GM19397 (cell line): ENCODE results near the gene C2CD3.

Experiments
- ATAC-seq: cut with Tn5 transposase; IDR thresholded peaks from one replicate; pipeline ENCODE4 v1.9.1; 2021; ENCODE audit warnings: mild to moderate bottlenecking, moderate library complexity; ENCODE audit not compliant: unreplicated experiment

Gene C2CD3, protein sequence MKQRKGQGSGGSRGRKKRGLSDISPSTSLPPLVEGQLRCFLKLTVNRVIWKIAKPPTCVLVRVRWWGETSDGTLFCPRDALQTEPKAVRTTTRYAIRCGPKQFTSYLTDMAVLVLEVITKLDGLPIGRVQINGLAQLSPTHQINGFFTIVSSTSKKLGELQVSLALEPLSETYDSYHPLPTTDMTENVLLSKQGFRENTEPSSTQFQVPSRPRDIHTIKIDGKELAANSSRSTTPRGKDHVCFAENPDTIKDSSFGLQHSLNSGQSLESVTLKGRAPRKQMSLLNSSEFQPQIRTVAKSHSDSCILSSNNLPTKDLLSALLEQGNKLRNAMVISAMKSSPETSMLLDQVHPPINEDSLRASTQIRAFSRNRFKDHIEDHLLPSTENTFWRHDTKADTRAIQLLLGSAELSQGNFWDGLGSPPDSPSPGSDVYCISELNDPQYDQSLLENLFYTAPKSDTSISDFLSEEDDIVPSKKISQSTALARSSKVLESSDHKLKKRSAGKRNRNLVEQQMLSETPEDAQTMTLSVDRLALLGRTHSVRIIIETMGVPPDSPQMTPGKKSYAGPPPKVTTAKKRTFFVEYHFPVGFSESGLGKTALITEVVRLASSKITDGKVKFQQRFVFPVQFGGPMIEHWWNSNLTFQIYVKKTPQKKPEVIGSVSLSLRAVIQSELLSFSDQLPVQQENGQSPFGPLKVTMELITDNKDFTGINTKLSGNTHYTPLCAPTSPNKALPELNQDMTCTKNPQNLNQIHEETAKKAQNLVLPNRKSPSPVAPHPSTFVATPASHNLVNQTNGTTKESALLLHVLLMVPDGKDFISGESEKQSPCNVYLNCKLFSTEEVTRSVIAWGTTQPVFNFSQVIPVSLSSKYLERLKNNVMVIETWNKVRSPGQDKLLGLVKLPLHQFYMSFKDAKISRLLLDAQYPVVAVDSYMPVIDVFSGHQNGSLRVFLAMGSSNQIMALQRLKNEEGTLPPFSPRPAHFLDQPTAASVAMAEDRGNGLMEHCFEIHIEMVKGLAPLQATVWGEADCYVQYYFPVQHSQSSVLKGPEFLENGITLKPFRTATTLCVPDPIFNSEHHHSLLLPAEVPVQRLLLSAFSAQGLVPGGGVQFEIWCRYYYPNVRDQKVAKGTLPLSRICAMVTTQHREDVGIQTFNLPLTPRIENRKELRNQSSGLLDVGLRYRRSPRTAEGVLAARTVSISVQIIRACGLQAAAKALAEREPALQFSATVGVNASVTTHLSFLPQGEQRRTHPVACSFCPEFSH (N-terminal part only)

DNA sequence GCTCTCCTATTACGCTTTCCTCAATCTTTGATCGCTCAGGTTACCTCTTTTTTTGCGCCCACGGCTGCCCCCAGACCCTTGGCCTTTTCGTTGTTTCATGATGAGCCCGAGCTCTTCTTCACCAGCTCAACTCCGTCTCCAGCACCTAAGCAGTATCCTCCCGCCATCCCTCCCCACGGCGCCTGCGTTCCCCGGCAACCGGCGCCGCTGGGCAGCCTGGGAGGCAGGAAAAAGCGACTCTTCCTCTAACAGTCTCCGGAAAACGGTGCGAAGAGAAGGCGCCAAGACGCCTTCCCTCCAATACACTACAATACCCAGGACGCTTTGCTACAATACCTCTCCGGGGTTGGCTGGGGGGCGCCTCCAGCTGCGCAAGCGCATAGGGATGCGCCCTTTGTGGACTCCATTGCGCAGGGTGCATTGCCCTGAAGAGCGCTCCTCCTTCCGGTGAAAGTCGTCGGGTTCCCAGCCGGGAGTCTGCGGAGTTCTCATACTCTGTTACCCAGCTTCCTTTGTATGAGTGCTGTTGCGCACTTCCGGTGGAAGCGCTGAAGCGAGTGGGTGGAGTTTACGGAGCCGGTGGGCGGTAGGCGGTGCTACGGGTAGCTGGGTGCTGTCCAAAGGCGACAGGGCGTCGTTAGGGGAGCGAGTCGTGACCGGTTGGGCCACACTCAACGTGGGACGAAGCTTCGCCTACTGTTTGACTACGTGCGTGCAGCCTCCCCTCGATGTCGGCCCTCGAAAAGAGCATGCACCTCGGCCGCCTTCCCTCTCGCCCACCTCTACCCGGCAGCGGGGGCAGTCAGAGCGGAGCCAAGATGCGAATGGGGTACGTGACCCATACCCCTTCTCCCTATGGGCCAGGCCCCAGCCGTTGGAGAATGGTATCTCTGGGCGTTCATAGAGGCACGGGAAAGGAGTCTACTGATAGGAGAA, at the start of gene C2CD3, which contains the start of gene PPME1:
C2CD3 (minus strand) TSS at position 309 of the 936 bp plus-strand sequence; CDS start at position 99, 210 bp downstream.
PPME1 (plus strand) TSS at position 596 of the 936 bp plus-strand sequence; CDS start at position 729, 133 bp downstream.
- peak; percentile 94 for ATAC-seq

GRCh38 chr11:74220376-74220775, 49.6 kb upstream of the C2CD3 start:
- ATAC-seq: no peak

DNA sequence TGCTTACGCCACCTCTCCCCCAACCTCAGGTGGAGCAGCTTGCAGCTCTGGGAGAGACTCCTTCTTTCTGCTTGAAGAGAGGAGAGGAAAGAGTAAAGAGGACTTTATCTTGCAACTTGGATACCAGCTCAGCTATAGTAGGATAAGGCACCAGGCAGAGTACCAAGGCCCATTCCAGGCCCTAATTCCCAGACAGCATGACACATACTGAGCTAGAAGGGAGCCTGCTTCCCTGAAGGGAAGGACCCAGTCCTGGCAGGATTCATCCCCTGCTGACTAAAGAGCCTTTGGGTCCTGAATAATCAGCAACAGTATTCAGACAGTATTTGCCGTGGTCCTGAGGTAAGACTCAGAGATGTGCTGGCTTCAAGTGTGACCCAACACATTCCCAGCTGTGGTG, 41.7 kb upstream of the C2CD3 start:
- no peak for ATAC-seq

GRCh38 chr11:74208507-74208906, 37.7 kb upstream of the C2CD3 start:
- no peak for ATAC-seq

DNA sequence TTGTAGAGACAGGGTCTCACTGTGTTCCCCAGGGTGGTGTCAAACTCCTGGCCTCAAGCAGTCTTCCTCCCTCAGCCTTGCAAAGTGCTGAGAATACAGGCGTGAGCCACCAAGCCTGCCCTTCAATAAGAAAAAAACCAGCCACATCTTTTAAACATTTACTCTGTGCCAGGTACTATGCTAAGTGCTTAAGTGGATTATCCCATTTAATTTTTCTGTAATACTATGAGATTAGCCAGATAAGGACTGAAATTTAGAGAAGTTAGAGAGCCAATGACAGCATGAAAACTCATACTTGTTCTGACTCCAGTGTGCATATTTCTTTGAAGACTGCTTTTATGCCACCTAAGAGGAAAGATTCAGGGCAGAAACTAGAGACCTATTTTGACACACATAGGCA, 35.9 kb upstream of the C2CD3 start:
- ATAC-seq: no peak

GRCh38 chr11:74205181-74205580, 34.4 kb upstream of the C2CD3 start:
- ATAC-seq: no peak

DNA sequence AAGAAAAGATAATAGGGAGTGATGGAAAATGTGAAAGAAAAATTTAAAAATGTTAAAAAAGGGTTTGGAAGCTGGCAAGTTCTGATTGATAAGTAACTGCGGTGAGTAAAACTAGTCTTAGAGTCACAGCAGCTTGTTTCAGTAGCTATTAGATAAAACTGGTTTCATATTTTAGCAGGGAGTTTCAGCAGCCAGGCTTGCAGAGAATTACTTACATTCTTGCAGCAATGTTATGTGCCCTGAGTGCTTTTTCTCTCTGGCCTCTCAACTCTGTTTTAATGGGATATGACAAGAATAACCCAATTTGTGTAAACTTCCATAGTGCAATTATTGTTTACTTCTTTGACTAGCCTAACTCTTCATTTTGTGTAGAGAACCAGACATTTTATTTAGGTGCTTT, 33.9 kb upstream of the C2CD3 start:
- ATAC-seq: no peak

DNA sequence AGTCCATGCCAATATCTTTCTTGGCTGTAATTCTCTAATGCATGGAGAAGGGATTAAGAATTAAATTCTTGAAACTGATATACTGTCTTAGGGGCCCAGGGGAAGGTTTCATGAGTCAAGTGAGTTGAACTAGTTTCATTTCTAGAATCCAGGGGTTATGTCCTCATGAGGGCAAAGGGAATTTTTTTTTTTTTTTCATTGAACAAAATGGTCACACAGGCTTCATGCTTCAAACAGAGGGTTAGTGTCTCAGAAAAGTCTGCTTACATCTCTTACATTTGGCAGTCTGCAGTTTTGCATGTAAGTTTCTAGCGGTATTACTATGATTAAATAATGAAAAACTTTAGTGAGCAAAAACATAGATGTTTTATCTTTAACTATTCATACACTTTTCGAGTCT, 33.2 kb upstream of the C2CD3 start:
- ATAC-seq: no peak

DNA sequence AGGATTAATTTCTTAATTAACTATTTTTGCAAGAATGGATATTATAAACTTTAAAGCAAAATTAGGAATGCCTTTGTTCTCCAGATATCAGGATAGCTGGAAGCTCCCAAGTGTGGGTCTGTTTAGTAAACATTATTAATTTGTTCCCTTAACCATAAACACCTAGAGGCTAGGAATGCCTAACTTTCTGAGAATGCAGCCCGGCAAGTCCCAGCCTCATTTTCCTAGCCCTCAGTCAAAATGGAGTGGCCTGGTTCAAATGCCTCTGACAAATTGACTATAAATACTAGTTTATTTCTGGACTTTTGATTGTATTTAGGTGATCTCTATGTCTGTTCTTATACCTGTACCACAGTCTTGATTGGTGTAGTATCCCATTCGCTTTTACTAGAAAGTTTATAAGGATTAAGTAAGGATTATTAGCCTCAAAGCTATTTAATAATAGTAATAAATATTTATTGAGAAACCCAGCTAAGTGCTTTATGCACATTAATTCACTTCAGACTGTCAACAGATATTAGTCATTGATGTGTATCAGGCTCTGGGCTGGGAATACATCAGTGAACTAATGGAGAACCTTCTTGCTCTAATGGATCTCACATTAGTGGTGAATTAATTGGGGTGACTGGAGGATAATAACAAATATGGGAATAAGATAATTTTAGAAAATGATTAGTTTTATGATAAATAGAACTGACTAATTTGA, 26.1 kb upstream of the C2CD3 start:
- no peak for ATAC-seq

DNA sequence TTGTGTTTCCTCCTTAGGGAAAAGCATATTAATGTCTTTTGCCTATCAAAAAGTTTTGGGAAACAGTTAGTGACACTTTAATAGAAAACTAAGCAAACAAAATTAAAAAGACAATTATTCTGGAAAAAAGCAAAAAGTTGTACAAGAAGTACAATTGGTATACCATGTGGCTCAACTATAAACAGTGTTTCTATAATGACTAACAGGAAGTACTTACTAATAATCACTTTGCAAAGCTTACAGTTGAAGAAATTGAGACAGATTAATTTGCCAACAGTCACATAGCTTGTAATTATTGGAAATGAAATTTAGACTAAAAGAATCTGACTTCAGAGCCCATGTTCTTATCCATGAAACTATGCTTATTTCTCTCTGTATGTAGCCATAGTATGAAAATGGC, 25.0 kb upstream of the C2CD3 start:
- no peak for ATAC-seq

DNA sequence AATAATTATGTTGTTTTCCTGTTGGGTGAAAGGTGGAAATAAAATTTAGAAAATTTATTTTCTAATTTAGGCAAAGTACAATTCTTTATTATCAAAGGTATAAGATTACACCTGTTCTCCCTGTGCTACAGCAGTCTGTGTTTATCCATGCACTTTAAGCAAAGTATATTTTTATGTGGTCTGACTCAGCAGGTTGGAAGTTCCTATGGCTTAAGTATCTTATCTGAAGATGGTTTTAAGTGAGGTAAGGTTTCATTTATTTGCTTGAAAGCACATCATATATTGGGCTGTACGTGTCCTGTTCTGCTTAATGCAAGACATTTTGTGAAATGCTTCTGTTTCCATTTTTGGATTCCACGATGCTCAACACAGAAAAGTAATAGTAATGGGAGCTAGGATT, 14.9 kb upstream of the C2CD3 start:
- no peak for ATAC-seq

- ATAC-seq: no peak
Observed at GRCh38 chr11:74185285-74185684, 14.5 kb upstream of the C2CD3 start.

- ATAC-seq: no peak
Observed at GRCh38 chr11:74182635-74183034, 11.8 kb upstream of the C2CD3 start.

DNA sequence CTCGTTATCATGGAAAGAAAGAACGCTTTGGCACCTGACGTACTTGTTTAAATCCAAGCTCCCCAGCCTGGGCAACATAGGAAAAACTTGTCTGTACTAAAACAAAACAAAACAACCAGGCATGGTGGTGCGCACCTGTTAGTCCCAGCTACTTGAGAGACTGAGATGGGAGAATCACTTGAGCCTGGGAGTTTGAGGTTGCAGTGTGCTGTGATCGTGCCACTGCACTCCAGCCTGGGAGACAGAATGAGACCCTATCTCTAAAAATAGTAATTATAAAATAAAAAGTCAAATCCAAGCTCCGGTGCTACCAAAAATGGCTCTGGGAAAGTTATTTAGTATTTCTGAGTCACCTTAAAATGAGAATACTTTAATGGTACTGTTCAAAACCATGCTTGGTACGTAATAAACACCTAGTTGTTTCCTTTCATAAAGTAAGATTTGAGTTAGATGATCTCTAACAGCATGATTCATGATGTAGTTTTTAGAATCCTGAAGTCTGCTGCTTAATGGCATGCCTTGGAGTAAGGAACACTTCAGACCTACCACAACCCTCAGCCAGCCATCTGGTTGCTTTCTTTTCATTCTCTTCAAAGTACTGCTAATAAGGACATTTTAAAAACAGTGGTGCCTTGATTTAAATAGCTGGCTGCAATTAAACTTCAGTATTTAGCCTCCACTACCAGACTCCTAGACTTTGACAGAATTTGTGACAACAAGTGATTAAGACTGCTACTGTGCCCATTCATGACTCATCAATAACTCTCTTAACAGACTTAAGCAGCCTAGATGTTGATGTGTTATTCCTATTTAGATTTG, 8.6 kb upstream of the C2CD3 start:
- no peak for ATAC-seq

GRCh38 chr11:74175920-74176319, 5.1 kb upstream of the C2CD3 start:
- ATAC-seq: no peak

- ATAC-seq: no peak
Observed at GRCh38 chr11:74171997-74172396, 1.2 kb upstream of the C2CD3 start.

DNA sequence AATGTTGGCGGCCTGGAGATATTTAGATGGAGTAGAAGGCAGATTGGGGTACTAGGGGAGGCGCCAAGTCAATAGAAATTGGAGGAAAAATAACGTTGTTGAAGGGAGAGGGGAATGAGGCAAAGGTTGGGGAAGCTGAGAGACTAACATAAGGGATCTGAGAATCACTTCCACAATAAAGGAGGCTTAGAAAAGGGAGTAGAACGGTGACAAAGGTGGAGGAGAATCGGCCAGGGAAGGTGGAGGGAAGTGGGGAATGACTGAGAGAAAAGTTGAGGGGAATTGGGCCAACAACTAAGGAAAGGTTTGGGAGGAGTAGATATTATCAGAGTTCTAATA, 797 bp upstream of the C2CD3 start:
- no peak for ATAC-seq

DNA sequence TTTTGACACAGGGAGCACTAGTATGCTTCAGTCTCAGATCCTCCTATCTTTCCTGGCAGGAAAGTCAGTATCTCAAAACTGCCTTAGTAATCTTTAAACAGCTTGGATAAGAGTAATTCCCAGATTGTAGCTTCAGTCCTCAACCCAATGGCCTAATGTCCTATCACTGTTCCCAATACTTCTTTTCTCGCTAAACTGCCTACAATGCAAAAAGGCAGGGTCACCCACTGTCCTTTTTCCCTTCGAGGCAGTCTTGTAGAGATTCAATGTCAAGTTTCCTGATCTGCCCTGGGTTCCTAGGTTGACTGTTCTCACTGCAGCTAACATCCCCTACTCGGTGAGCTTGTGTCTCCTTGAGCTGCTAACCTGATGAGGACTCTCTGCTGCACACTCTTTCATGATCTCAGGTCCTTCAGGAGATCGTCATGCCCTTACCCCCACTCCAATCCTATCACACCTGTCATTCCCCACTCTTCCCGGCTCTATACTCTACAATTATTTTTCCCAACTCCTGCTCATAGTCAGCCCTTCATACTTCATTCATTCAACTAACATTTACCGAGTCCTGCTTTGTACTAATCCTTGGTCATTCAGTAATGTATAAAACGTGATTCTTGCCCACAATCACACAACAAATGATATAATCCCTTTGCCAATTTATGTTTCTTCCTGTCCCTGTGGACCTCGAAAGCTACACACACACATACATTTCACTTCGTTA, 904 bp downstream of the C2CD3 start:
- no peak for ATAC-seq
